ENCODE results near the gene SSBP4. TPM values are rescaled to one million over a fixed set of nuclear protein-coding genes. Genes with fewer than 3 reads are reported as not detected.

SSBP4 gene
- total and polyA plus RNA-seq, 2 experiments from 2014 or later: 44.4 to 52.0 TPM

Small RNA genes within 50 kb of the gene (microRNA-seq; reads per million reads assigned to microRNA genes)
- not detected for gene MIR3189

Small RNA genes within 50 kb of the gene (small RNA-seq; reads per million reads assigned to genes)
- not detected for gene MIR3189 (ENCODE audit: low replicate concordance)

Other genes starting within 250 kb of the SSBP4 start
- 17.1 and 27.4 TPM in 2 replicates for gene IFI30, start 245.6 kb upstream of the SSBP4 start, total RNA-seq (2014; rRNA removed; shearing (Covaris generic))
- gene IFI30, start 245.6 kb upstream of the SSBP4 start, polyA plus RNA-seq (2016; fragmentation: Nextera tagmentation; extraction: Ambion mirVana): 31.9 and 34.4 TPM in 2 replicates
- gene MPV17L2, start 226.2 kb upstream of the SSBP4 start, total RNA-seq (2014; rRNA removed; shearing (Covaris generic)): 41.9 and 81.3 TPM in 2 replicates
- 38.7 and 40.2 TPM in 2 replicates for gene MPV17L2, start 226.2 kb upstream of the SSBP4 start, polyA plus RNA-seq (2016; fragmentation: Nextera tagmentation; extraction: Ambion mirVana)
- 9.7 and 11.6 TPM in 2 replicates for gene RAB3A, start 215.4 kb upstream of the SSBP4 start, total RNA-seq (2014; rRNA removed; shearing (Covaris generic))
- gene RAB3A, start 215.4 kb upstream of the SSBP4 start, polyA plus RNA-seq (2016; fragmentation: Nextera tagmentation; extraction: Ambion mirVana): 20.3 and 24.1 TPM in 2 replicates
- 3.6 and 7.1 TPM in 2 replicates for gene PDE4C, start 193.0 kb upstream of the SSBP4 start, total RNA-seq (2014; rRNA removed; shearing (Covaris generic))
- 1.6 and 2.5 TPM in 2 replicates for gene PDE4C, start 193.0 kb upstream of the SSBP4 start, polyA plus RNA-seq (2016; fragmentation: Nextera tagmentation; extraction: Ambion mirVana)
- gene IQCN, start 144.9 kb upstream of the SSBP4 start, total RNA-seq (2014; rRNA removed; shearing (Covaris generic)): 0.35 and 0.89 TPM in 2 replicates
- 0.10 TPM in 1 of 2 replicates, not detected in the other for gene IQCN, start 144.9 kb upstream of the SSBP4 start, polyA plus RNA-seq (2016; fragmentation: Nextera tagmentation; extraction: Ambion mirVana)
- gene JUND, start 137.8 kb upstream of the SSBP4 start, total RNA-seq (2014; rRNA removed; shearing (Covaris generic)): 154 and 181 TPM in 2 replicates
- gene JUND, start 137.8 kb upstream of the SSBP4 start, polyA plus RNA-seq (2016; fragmentation: Nextera tagmentation; extraction: Ambion mirVana): 40.0 and 52.5 TPM in 2 replicates
- gene LSM4, start 96.3 kb upstream of the SSBP4 start, total RNA-seq (2014; rRNA removed; shearing (Covaris generic)): 511 and 591 TPM in 2 replicates
- 637 and 641 TPM in 2 replicates for gene LSM4, start 96.3 kb upstream of the SSBP4 start, polyA plus RNA-seq (2016; fragmentation: Nextera tagmentation; extraction: Ambion mirVana)
- 18.9 and 27.6 TPM in 2 replicates for gene PGPEP1, start 78.8 kb upstream of the SSBP4 start, total RNA-seq (2014; rRNA removed; shearing (Covaris generic))
- gene PGPEP1, start 78.8 kb upstream of the SSBP4 start, polyA plus RNA-seq (2016; fragmentation: Nextera tagmentation; extraction: Ambion mirVana): 15.5 and 19.4 TPM in 2 replicates
- 15.7 and 19.8 TPM in 2 replicates for gene GDF15, start 33.2 kb upstream of the SSBP4 start, total RNA-seq (2014; rRNA removed; shearing (Covaris generic))
- 12.6 and 18.3 TPM in 2 replicates for gene GDF15, start 33.2 kb upstream of the SSBP4 start, polyA plus RNA-seq (2016; fragmentation: Nextera tagmentation; extraction: Ambion mirVana)
- gene LRRC25, start 21.8 kb upstream of the SSBP4 start, total RNA-seq (2014; rRNA removed; shearing (Covaris generic)): 0.17 TPM in 1 of 2 replicates, not detected in the other
- 0.14 and 0.24 TPM in 2 replicates for gene LRRC25, start 21.8 kb upstream of the SSBP4 start, polyA plus RNA-seq (2016; fragmentation: Nextera tagmentation; extraction: Ambion mirVana)
- 199 and 208 TPM in 2 replicates for gene ISYNA1, start 18.7 kb downstream of the SSBP4 start, total RNA-seq (2014; rRNA removed; shearing (Covaris generic))
- 191 and 217 TPM in 2 replicates for gene ISYNA1, start 18.7 kb downstream of the SSBP4 start, polyA plus RNA-seq (2016; fragmentation: Nextera tagmentation; extraction: Ambion mirVana)
- gene ELL, start 102.7 kb downstream of the SSBP4 start, total RNA-seq (2014; rRNA removed; shearing (Covaris generic)): 16.2 and 20.1 TPM in 2 replicates
- 9.1 and 11.3 TPM in 2 replicates for gene ELL, start 102.7 kb downstream of the SSBP4 start, polyA plus RNA-seq (2016; fragmentation: Nextera tagmentation; extraction: Ambion mirVana)
- 291 and 367 TPM in 2 replicates for gene FKBP8, start 124.2 kb downstream of the SSBP4 start, total RNA-seq (2014; rRNA removed; shearing (Covaris generic))
- 158 and 164 TPM in 2 replicates for gene FKBP8, start 124.2 kb downstream of the SSBP4 start, polyA plus RNA-seq (2016; fragmentation: Nextera tagmentation; extraction: Ambion mirVana)
- gene KXD1, start 138.5 kb downstream of the SSBP4 start, total RNA-seq (2014; rRNA removed; shearing (Covaris generic)): 162 and 164 TPM in 2 replicates
- 108 and 111 TPM in 2 replicates for gene KXD1, start 138.5 kb downstream of the SSBP4 start, polyA plus RNA-seq (2016; fragmentation: Nextera tagmentation; extraction: Ambion mirVana)
- 627 and 649 TPM in 2 replicates for gene UBA52, start 152.5 kb downstream of the SSBP4 start, total RNA-seq (2014; rRNA removed; shearing (Covaris generic))
- gene UBA52, start 152.5 kb downstream of the SSBP4 start, polyA plus RNA-seq (2016; fragmentation: Nextera tagmentation; extraction: Ambion mirVana): 1,301 and 1,361 TPM in 2 replicates
- gene REX1BD, start 169.4 kb downstream of the SSBP4 start, total RNA-seq (2014; rRNA removed; shearing (Covaris generic)): 121 and 124 TPM in 2 replicates
- gene REX1BD, start 169.4 kb downstream of the SSBP4 start, polyA plus RNA-seq (2016; fragmentation: Nextera tagmentation; extraction: Ambion mirVana): 135 and 138 TPM in 2 replicates
- 17.1 and 18.1 TPM in 2 replicates for gene CRLF1, start 187.4 kb downstream of the SSBP4 start, total RNA-seq (2014; rRNA removed; shearing (Covaris generic))
- 19.7 and 22.9 TPM in 2 replicates for gene CRLF1, start 187.4 kb downstream of the SSBP4 start, polyA plus RNA-seq (2016; fragmentation: Nextera tagmentation; extraction: Ambion mirVana)
- gene TMEM59L, start 193.5 kb downstream of the SSBP4 start, total RNA-seq (2014; rRNA removed; shearing (Covaris generic)): 6.8 and 9.8 TPM in 2 replicates
- gene TMEM59L, start 193.5 kb downstream of the SSBP4 start, polyA plus RNA-seq (2016; fragmentation: Nextera tagmentation; extraction: Ambion mirVana): 15.7 and 16.2 TPM in 2 replicates
- gene KLHL26, start 217.6 kb downstream of the SSBP4 start, total RNA-seq (2014; rRNA removed; shearing (Covaris generic)): 11.2 and 13.7 TPM in 2 replicates
- 3.6 and 6.4 TPM in 2 replicates for gene KLHL26, start 217.6 kb downstream of the SSBP4 start, polyA plus RNA-seq (2016; fragmentation: Nextera tagmentation; extraction: Ambion mirVana)